DMS114 treated with DMSO at 0.1 percent for 48 hours (cell line): ENCODE measurements around the gene FOXO1.

Experiments
- DNase-seq: peaks from one replicate; lab custom pipeline; 2025; ENCODE audit not compliant: unreplicated experiment; lab: John Stamatoyannopoulos, UW

FOXO1 gene

GRCh38 chr13:40517486-40518480, 148.7 kb downstream of the FOXO1 start:
- DNase-seq = no peak

DNA sequence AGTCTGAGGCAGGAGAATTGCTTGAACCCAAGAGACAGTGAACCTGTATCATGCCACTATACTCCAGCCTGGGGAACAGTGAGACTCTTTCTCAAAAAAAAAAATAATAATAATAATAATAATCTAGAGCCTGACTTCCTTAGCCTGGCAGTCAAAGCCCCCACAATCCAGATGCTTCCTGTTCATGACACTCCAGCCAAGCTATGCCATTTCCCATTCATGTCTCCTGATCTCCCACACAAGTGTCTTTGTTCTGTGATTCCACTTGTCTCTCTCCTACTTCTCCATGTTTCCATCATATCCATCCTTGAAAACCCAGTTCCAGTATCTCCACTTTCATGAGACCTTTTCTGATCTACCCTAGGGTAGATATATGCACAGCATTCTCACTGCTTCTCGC, 150.7 kb downstream of the FOXO1 start:
- DNase-seq = no peak

DNA sequence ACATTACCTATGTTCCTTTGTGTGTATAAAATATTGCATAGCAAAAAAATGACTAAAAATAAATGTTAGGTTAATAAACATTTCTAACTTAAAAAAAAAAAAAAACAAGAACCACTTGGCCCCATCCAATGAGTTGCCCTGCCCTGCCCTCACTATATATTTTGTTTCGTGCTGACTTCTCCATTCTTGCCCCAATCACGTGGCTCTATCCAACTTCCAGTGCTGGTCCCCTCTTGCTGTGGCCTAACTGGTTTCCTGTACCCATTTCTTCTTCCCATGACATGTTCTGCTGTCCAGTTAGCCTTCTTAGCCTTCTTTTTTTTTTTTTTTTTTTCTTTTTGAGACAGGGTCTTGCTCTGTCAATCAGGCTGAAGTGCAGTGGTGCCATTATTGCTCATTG, 151.6 kb downstream of the FOXO1 start:
- DNase-seq = no peak

DNA sequence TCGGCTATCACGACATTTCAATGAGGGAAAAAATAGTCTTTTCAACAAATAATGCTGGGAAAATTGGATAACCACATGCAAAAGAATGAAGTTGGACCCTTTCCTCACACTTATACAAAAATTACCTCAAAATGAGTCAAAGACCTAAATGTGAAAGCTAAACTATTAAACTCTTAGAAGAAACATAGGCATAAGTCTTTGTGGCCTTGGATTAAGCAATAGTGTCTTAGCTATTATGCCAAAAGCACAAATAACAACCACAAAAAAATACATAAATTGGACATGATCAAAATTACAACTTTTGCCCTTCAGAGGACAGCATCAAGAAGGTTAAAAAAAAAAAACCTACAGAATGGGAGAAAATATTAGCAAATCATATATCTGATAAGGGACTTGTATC, 156.6 kb downstream of the FOXO1 start:
- DNase-seq = no peak

GRCh38 chr13:40508767-40509342, 157.6 kb downstream of the FOXO1 start:
- no peak for DNase-seq

DNA sequence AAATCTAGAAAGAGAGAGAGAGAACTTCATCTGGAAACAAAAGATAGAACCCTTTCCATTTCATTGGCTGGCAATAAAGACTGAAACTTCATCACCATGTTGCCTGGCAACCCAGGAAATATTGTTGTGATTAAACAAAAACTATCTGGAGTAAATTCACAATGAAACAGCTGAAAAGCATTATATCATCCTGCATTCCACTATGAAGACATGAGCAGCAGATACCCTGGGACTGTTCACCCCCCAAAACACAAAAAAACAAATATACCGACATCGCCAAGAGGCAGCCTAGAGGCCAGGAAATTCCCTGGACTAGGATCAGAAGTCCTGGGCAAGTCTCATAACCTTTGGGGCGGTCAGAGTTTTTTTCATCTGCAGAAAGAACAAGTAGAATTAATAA, 158.3 kb downstream of the FOXO1 start:
- DNase-seq = no peak

GRCh38 chr13:40506592-40507446, 159.6 kb downstream of the FOXO1 start:
- no peak for DNase-seq
